Measurements from ENCODE around the gene LHCGR.

GRCh38 chr2:48724278-48724677, 31.2 kb downstream of the LHCGR start:
- TF ChIP-seq GATA3 (IDR thresholded peaks at IDR 0.05; ENCODE audit: low read depth, low read length), result no peak
- TF ChIP-seq GATA2 (IDR thresholded peaks at IDR 0.05; ENCODE audit: low read depth, low read length), result no peak
